Amniotic stem cell (primary cell): ENCODE results near the gene PAPSS2.

ENCODE experiments used
- DNase-seq: peaks from one replicate; lab custom pipeline; 2025; lab: John Stamatoyannopoulos, UW

The PAPSS2 gene

DNA sequence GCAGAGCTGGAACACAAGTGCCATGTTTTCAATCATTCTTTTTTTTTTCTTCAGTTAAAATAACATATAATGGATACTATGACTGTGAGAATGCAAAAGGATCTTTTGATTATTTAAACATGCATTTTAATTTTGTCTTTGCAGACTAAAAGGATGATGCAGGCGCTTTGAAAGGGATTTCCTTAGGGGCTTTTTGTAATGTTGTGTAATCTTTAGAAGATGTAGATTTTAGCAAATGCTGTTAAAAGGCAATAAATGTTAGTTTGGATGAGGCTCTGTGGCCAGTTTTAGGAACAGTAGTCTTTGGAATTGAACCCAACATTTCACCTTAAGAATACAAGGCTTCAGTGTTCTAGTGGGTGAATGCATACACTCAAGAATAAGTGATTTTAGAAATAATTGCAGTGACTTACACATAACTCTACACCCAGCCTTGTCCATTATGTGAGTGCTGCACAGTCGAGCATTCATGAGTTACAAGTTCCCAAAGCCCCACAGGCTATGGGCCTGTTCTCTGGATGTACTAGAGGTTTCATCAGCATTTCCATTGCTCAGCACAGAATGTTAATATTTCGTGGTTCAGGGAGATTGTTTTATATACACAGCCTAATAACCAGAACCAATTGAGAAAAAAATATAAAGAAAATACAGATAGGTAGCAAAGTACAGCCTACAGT lies 11.6 kb downstream of the PAPSS2 start:
- DNase-seq: no peak

DNA sequence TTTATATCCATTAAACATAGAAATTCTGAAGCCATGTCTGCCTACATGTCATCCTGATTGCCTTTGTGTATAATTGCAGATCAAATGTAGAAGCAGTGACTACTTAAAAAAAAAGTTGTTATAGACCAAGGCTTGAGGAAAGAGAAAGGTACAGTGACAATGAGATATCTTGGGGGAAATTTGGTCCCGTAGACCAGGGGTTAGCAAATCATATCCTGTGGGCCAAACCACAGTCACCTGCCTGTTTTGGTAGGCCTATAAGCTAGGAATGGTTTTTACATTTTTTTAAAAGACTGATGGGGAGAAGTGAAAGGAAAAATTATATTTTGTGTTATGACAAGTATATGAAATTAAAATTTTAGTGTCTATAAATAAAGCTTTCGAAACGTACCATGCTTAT lies 12.9 kb downstream of the PAPSS2 start:
- no peak for DNase-seq

DNA sequence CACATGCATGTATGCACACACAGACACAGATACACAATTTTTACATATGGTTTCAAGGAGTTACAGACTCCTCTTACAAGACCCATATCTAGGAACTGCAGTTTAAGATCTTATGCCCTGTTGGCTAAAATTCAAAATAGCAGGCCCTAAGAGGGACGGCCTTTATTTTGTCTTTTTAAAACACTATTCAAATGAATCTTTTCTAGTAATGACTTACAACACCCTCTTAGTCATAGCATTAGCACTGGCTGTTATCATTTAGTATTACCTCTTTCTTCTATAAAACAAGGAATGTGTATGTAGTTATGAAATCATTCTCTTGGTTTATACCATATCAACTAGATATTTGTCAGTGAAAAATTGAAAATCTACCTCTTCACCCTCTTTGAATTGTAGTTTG lies 15.3 kb downstream of the PAPSS2 start:
- no peak for DNase-seq

DNA sequence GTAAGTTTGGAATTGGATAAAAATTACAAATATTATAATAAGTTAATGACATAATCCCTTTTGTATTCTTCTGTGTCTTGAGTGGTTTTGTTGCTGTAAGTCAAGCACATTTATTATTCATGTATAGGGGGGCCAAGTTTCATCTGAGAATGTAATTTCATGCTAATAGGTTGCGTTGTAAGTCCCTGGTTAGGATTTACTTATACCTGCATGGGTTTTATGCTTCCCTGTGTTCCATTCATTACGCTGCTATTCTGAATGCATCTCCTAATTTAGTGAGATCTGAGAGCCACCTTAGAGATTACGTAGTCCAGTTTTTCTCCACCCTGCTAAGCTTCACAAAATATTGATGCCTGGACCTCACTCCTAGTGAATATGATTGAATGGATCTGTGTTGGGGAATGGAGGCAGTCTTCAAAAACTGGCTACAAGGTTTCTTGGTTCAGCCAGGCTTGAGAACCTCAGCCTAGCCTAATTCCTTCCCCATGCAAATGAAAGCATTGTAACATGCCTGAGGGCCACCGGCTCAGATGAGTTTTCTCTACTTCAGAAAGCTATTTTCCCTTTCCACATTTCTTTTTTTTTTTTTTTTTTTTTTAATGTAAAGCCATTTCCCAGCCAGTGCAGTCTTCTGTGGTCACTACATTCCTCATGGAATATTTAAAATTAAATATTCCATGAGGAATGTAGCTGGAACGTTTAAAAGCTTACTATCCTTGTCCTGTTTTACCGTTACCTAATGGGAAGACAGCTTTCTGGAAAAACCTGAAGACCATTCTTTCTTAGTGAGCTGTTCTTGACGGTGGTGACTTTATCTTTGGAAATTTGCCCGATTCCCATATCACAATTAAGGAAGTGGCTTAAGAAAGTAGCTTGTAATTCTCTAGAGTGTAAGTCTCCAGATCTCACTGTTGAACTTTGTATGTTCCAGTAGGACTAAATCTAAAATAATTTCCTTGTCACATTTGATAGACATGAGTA lies 16.0 kb downstream of the PAPSS2 start:
- peak; percentile 58 for DNase-seq

DNA sequence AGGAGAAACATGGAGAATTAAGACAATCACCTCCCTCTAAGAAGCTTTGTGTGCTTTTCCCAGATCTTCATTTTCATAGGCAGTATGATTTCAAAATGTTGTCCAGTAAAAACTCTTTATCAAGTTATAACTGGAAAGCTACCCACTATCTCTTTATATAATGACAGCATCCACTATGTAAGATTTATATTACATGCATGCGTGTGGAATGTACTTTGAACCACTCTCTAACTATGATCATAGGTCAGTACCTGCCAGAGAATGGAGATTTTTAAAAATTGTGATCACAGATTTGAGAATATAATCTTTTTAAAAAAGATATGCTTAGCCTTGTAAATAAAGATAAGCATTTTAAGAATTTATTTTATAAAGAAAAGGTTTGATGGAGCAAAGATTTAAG lies 17.9 kb downstream of the PAPSS2 start:
- no peak for DNase-seq

DNA sequence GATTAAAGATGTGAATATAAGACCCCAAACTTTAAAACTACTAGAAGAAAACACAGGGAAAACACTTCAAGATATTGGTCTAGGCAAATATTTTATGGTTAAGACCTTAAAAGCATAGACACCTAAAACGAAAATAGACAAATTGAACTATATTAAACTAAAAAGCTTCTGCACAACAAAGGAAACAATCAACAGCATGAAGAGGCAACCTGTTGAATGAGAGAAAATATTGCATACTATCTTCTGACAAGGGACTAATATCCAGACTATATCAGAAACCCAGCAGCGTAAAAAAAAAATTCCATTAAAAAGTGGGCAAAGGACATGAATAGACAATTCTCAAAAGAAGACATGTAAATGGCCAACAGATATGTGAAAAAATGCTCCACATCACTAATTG lies 18.6 kb downstream of the PAPSS2 start:
- DNase-seq: no peak

DNA sequence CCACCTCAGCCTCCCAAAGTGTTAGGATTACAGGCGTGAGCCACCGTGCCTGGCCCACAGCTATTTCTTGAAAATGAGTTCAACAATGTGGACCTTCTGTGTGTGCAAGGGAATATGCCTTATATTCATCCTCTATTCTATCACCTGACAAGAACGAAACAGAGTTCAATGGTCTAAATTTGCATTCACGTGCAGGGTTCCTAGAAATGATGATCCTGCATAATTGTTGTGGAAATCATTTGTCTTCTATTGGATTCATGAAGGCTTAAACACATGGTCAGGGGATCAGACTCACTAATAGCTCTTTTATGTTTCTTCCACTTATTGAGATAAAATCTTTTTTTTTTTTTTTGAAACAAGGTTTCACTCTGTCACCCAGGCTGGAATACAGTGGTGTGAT lies 23.7 kb downstream of the PAPSS2 start:
- no peak for DNase-seq

DNA sequence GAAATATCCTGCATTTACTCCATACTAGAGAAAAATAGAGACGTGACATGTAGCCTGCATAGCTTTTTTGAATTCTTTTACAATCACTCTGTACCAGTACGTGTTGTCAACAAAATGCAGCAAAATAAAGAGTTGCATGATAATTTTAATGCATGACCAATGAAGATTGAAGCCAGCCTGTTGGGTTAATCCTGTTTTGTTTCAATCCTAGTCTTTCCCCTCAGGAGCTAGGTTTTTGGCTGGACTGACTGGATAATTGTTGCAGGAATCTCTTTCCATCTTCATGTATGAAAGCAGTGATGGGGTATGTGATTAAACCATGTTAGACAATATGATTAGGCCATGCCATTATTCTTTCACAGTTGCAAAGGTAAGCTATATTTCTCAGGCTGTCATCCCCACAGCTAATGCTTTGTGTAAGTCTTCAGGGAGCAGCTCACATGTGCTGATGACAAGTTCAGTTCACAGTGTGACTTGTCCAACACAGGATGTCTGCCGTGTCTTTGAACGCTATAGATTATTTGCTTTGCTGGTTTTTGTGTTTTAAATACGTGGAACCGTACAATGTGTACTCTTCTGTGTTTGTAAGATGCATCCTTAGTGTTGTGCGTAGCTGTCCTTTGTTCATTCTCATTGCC lies 24.4 kb downstream of the PAPSS2 start:
- no peak for DNase-seq

DNA sequence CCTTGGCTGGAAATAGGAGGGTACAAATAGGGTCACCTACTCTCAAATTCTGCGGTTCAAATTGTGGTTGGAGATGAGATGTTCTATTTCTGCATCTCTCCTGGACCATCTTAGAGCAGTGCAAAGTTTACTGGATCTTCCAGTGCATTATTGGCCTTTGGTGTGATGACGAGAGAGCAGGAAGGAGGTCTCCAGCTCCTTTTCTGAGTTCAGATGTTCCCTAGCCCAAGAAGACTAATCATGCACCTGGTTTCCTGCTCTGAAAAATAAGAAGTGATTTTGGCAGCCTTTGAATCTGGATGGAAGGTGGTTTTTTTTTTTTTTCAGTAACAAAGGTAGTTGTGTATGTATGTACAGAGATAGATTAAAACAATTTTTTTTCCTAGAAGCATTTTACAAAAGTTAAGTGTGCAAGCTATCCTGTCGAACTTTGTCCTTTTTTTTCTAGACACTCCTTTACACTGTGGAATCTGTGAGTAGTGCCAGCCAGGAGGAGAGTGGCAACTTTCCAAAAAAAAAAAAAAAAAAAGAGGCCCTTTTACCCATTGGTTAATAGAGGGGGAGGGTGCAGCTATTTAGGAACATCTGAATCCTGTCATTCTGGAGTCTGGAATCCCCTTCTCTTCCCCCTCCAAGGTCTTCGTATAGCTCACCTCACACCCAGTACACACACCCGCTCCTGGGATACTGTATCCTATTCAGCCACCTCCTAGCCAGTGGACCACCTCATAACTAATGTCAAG lies 26.3 kb downstream of the PAPSS2 start:
- DNase-seq: no peak

DNA sequence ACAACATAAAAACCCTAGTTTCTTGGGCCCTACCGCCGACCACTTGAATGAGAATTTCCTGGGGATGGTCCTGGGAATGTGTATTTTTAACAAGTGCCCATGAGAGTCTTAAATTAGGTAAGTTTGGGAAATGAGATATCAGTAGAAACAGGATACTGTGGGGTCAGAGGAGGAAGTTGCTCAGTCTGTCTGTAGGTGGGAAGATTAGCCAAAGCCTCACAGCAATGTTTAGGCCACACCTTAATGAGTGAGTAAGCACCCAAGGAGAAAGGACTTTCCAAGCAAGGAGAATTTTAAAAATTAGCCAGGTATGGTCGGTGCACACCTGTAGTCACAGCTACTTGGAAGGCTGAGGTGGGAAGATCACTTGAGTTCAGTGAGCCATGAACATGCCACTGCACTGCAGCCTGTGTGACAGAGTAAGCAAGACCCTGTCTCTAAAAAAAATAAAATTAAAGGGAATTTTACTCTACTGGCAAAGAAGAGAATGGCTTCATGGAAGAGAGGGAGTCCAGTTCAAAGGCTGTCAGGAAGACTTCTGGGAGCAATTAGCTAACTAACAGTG lies 31.9 kb downstream of the PAPSS2 start:
- DNase-seq: no peak

DNA sequence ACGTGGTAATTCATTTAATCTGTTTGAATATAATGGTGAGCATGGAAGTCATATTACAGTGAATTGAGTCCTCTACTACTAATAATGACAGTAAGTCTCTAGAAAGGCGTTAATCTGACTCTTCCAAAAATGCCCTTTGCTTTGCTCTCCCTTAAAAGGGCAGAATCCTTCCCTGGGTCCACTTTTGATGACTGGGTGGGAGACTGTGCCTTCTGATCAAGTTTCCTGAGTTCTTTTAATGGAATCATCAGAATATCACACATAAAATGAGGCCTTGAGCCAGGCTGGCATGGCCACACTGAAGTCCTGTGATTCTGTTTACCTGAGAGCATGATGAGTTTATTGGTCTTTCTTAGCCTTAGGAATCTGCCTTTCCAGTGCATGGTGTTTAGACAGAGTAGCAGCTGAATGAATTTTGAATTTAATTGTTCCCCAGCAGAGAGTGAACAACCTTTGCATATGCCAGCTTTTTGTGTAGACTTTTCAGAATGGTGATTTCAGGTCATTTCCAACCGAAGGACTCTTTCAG lies 33.3 kb downstream of the PAPSS2 start:
- no peak for DNase-seq

DNA sequence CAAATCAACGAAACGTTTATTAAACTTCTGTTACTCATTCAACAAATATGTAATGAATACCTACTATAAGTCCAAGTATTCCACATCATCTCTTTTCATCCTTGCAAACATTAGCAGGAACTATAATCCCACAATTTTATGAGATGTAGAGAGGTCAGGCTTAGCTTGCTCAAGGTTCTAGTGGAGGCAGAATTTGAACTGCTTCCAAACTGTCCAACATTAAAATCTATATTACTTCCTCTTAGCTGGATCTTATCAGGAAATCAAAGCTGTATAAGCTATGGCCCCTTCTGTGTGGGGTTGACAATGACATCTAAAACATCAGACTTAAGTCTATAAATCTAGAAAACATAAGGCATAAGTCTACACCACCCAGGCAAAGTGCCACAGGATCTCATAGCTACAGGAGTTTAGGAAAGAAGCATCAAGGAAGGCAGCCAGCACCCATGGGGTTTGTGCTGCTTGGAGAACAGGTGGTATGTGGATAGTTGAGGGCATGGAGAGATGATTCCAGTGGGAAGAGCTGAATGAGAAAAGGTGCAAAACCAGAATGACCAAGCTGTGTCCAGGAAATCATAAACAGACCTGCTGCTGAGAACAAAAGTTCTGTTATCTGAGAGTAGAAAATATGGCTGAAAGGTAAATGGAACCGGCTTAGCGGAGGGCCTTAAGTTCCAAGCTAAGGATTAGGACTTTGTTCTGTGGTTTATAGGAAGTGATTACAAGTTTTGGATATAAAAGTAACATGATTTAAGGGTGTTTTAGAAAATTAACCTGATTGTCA lies 34.5 kb downstream of the PAPSS2 start:
- DNase-seq: no peak

DNA sequence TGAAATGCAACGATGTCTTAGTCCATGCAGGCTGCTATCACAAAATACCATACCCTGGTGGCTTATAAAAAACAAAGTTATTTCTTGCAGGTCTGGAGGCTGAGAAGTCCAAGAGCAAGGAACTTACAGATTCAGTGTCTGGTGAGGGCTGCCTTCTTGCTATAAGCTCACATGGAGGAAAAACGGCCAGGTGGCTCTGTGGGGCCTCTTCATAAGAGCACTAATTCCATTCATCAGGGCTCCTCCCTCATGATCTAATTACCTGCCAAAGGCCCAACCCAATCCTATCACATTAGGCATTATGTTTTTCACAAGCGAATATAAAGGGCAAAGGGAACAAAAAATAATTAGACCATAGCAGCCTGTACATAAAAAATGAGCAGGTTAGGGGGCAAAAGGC lies 35.4 kb downstream of the PAPSS2 start:
- no peak for DNase-seq

DNA sequence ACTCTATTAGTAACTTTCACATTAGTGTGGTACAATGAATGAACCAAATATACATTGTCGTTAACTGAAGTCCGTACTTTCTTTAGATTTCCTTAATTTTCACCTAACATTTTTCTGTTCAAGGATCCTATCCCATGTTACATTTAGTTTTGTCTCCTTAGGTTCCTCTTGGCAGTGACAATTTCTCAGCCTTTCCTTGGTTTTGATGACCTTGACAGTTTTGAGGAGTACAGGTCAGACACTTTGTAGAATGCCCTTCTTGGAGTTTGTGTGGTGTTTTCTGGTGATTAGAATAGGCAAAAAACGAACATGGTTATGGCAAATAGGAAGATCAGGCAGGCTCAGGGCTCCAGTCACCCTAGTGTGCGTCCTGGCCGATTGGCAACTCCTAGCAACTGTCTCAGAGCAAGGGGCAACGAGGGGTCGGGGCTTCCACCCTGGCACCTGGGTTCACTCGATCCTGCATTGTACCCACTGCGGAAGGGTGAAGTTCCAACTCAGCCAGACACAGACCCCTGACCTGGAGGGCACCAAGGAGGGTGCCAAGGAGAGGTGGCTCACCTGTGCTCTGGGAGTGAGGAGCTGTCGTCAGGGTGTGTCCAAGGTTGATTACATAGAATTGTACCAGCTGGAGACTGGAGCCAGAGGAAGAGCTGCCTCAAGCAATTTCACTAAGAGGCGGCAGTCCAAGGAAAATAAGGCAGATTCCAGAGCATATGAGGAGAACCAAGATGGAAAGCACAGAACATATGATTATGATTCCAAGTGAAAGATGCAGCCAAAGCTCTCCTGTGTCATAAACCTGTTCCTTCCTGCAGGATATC lies 37.5 kb downstream of the PAPSS2 start:
- no peak for DNase-seq

DNA sequence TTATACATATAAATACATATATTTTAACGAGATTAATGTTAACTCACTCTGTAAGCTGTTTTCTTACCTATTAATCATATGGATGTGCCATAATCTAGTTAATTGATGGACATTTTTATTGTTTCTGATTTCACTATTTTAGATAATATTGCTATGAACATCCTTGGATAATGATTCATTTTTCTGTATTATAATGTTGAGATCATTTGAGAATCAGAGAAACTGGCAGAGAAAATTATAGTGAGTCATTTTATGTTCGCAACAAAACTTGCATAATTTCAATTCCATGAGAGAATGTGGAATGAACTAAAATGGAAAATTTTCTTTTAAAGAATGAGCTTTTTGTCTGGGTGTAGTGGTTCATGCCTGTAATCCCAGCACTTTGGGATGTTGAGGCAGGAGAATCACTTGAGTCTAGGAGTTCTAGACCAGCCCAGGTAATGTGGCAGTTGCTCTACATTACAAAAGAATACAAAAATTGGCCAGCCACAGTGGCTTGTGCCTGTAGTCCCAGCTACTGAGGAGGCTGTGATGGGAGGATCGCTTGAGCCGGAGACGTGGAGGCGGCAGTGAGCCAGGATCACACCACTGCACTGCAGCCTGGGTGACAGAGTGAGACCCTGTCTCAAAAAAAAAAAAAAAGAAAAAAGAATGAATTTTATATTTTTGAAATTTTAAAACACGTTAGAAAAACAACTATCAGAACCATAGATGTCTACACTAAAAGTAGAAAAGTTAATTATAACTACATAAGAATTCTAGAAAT lies 40.5 kb downstream of the PAPSS2 start:
- peak; percentile 19 for DNase-seq

DNA sequence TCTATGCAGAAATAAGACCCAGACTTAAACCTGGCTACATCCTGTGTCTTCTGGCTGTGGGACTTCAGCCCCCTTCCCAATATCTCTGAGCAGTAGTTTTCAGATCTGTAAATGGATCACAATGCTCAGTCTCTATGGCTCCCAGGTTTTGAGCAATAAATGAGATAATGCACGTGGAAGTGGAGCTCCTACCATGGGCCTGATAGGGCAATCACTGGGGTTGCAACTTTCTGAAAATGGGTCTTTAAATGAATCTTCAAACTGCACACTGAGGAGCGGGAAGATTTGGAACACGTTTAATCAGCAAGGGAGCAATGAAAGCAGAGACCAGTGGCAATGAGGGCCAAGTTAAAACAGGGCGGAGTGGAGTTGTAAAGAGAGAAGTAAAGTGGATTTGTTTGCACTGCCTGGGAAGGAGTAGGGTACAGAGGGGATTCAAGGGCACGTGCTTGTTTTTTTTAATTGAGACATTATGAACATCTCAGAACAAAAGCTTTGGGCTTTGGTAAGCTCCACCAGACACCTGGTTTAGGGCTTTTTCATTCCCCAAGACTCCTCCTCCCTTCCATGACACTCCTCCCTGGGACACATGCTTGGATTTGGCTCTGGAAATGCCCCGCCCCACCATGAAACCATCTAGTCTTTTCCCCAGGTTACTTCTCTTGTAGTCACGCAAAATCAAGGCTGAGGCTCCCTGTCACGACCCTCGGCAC lies 42.7 kb downstream of the PAPSS2 start:
- DNase-seq: no peak

DNA sequence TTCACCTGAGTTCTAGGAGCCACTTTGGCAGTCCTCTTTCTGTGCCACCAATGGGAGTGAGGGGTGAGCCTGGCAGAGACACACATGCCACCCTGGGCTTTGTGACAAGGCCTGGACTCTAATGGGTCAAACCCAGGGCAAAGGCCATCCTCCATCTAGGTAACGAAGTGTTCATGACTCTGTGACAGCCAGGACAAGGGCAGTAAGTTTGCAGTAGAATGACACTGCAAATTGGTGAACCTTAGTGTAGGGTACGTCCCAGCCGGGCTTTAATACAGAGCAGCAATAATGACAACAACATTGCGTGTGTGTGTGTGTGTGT lies 43.3 kb downstream of the PAPSS2 start:
- no peak for DNase-seq

DNA sequence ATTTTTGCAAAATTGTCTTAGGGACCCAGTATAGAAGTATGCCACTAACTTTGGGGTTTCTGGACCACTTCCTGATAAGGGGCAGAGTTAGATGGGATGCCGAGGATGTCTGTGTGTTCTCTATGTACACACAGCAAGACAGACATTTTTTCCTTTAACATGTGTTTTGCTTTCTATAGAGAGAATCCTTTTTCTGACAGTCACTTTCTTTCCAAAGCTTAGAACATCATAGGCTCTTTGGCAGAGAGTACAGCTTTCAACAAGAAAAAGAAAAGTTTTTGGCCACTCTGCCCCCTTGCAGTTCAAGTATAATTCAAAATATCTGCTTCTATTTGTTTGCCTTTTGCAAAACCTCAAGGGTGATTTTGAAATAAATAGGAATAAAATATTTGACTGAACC lies 44.1 kb downstream of the PAPSS2 start:
- no peak for DNase-seq

DNA sequence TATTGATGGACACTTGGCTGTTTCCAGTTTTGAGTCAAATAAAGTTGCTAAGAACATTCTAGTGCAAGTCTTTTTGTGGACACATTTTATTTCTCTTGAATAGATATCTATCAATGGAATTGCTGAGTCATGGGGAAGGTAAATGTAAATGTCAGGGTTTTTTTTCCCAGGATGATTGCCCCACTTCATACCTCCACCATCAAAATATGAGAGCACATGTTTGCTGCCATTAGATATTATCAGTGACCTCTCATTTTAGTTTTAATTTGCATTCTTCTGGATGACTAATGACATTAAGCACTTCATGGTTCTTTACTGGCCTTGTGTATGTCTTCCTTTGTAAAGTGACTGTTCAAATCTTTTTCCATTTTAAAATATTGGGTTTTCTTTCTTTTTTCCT lies 45.7 kb downstream of the PAPSS2 start:
- DNase-seq: peak; percentile 17
